ENCODE measurements around the gene SSTR5.

Gene SSTR5

GRCh38 chr16:1122398-1122765 lies 49.8 kb downstream of the SSTR5 start:
- DNase-seq (ENCODE audit: low read depth in 3 of 3), result no peak

- DNase-seq (ENCODE audit: low read depth in 3 of 3), result no peak
Measured at GRCh38 chr16:1123525-1124230, 51.1 kb downstream of the SSTR5 start.

- no peak for DNase-seq (ENCODE audit: low read depth in 3 of 3)
Measured at GRCh38 chr16:1124291-1124690, 51.7 kb downstream of the SSTR5 start.

GRCh38 chr16:1124795-1125194 lies 52.2 kb downstream of the SSTR5 start:
- DNase-seq (ENCODE audit: low read depth in 3 of 3), result no peak

- no peak for DNase-seq (ENCODE audit: low read depth in 3 of 3)
Measured at GRCh38 chr16:1125471-1125870, 52.9 kb downstream of the SSTR5 start.

- no peak for DNase-seq (ENCODE audit: low read depth in 3 of 3)
Measured at GRCh38 chr16:1126044-1126443, 53.5 kb downstream of the SSTR5 start.

GRCh38 chr16:1126586-1126985 lies 54.0 kb downstream of the SSTR5 start:
- DNase-seq (ENCODE audit: low read depth in 3 of 3), result no peak

- no peak for DNase-seq (ENCODE audit: low read depth in 3 of 3)
Measured at GRCh38 chr16:1127101-1127500, 54.6 kb downstream of the SSTR5 start.

- no peak for DNase-seq (ENCODE audit: low read depth in 3 of 3)
Measured at GRCh38 chr16:1127971-1128715, 55.6 kb downstream of the SSTR5 start.

GRCh38 chr16:1129106-1129960 lies 56.8 kb downstream of the SSTR5 start:
- no peak for DNase-seq (ENCODE audit: low read depth in 3 of 3)

GRCh38 chr16:1130382-1130781 lies 57.8 kb downstream of the SSTR5 start:
- no peak for DNase-seq (ENCODE audit: low read depth in 3 of 3)

Measured in stimulated activated CD4-positive, alpha-beta T cell treated with anti-CD3 and anti-CD28 coated beads, TNF-alpha, amount 100 ng/mL, for 48 hours (primary cell).